Endodermal cell (in vitro differentiated cells): ENCODE results near the gene RNU1-3. TPM values are rescaled to one million over a fixed set of nuclear protein-coding genes. Genes with fewer than 3 reads are reported as not detected.
"Not testable (repeated sequence)": the region's sequence is repeated elsewhere in the genome, so short reads cannot be mapped to it uniquely, and the experiment has no call there.

Experiments used
- DNase-seq: peaks from one replicate; pipeline ENCODE4 v3.0.0-alpha.2; 2017
- H3K27ac ChIP-seq: 2 replicates; pipeline ENCODE4 v1.5.1; 2013; ENCODE audit warnings: mild to moderate bottlenecking, low read depth, low read length, moderate library complexity
- H3K27me3 ChIP-seq: 2 replicates; pipeline ENCODE4 v1.6.1; 2013; ENCODE audit warnings: mild to moderate bottlenecking, low read length, moderate library complexity; ENCODE audit not compliant: insufficient read depth, control insufficient read depth, poor library complexity, severe bottlenecking
- H3K36me3 ChIP-seq: 2 replicates; pipeline ENCODE4 v1.7.0; 2013; ENCODE audit warnings: mild to moderate bottlenecking, low read length, moderate library complexity; ENCODE audit not compliant: control insufficient read depth, insufficient read depth
- H3K4me1 ChIP-seq: one replicate; pipeline ENCODE4 v1.7.0; 2013; ENCODE audit warnings: low read length; ENCODE audit not compliant: control insufficient read depth, insufficient read depth
- H3K4me3 ChIP-seq: 2 replicates; pipeline ENCODE4 v1.5.1; 2013; ENCODE audit warnings: mild to moderate bottlenecking, low read length, moderate library complexity
- H3K9ac ChIP-seq: 2 replicates; pipeline ENCODE4 v1.6.1; 2013; ENCODE audit warnings: mild to moderate bottlenecking, low read length, moderate library complexity; ENCODE audit not compliant: poor library complexity, severe bottlenecking; ENCODE audit errors: extremely low read depth
- H3K9me3 ChIP-seq: 2 replicates; pipeline ENCODE4 v1.6.1; 2013; ENCODE audit warnings: mild to moderate bottlenecking, low read length, moderate library complexity; ENCODE audit not compliant: control insufficient read depth
- H3K27ac Mint-ChIP-seq: 2 replicates; pipeline ENCODE4 v1.8.0; 2020; ENCODE audit warnings: mixed read lengths
- H3K27me3 Mint-ChIP-seq: 2 replicates; pipeline ENCODE4 v1.8.0; 2021; ENCODE audit warnings: mild to moderate bottlenecking, mixed read lengths; ENCODE audit not compliant: insufficient read depth
- H3K36me3 Mint-ChIP-seq: 2 replicates; pipeline ENCODE4 v1.8.0; 2020; ENCODE audit warnings: low read depth, mixed read lengths
- H3K4me1 Mint-ChIP-seq: 2 replicates; pipeline ENCODE4 v1.8.0; 2020; ENCODE audit warnings: mixed read lengths
- H3K4me3 Mint-ChIP-seq: 2 replicates; pipeline ENCODE4 v1.8.0; 2020; ENCODE audit warnings: mild to moderate bottlenecking, moderate library complexity, mixed read lengths
- H3K9me3 Mint-ChIP-seq: 2 replicates; pipeline ENCODE4 v1.8.0; 2020; ENCODE audit warnings: mild to moderate bottlenecking, mixed read lengths
- CTCF ChIP-seq: fragments of 200-600 bp; sonication (generic); conservative IDR thresholded peaks from 2 replicates; pipeline ENCODE4 v1.5.0; 2021; ENCODE audit warnings: antibody characterized with exemption, mild to moderate bottlenecking
- WGBS, 2 experiments: methylation state at CpG; one replicate each; pipeline versions ENCODE4 v1.1.5 to v1.1.7; 2013; ENCODE audit warnings: missing lambda C conversion rate in 2 of 2, mixed read lengths in 1 of 2; ENCODE audit not compliant: insufficient coverage in 1 of 2, insufficient read length in 1 of 2; 5-methylcytosine and 5-hydroxymethylcytosine counted together
- total RNA-seq, 2 donors: library from RNA; stranded (reverse); fragmentation: NEBNext Ultra II Directional in 1 of 2; extraction: Animal tissue kit (Norgen Biotek cat#: 25700) in 1 of 2; gene quantifications; 2 replicates in 1 of 2; 3 replicates in 1 of 2; pipeline ENCODE4 v1.2.1, GENCODE V29; 2021

Gene RNU1-3
- total RNA-seq, 2 donors from 2014 or later = 2,483 to 3,611 TPM

DNA sequence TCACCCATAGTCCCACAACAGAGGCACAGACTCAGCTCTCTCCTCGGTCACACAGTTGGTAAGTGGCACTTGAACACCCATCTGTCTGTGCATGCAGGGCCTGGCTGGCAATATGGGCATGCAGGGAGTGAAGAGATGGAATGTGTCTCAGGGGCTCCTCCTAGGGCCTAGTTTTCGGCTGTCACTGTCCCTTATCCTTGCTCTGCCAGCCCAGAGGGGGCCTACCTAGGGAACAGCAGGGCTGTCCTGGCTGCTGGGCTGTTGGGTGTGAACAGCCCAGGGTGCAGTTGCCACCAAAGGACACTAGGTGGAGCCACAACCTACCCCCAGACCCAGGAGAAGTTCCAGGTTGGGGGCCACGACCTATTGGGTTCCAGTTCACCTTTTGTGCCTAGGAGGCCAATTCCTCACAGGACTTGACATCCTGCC lies 42.9 kb upstream of the RNU1-3 start:
- H3K4me1 ChIP-seq, H3K27me3 ChIP-seq, H3K4me3 ChIP-seq, H3K27me3 Mint-ChIP-seq, H3K4me1 Mint-ChIP-seq, H3K9me3 Mint-ChIP-seq, H3K9ac ChIP-seq, H3K36me3 ChIP-seq, DNase-seq, H3K4me3 Mint-ChIP-seq, H3K36me3 Mint-ChIP-seq, H3K27ac ChIP-seq, H3K27ac Mint-ChIP-seq, H3K9me3 ChIP-seq: not testable (repeated sequence)
- WGBS, 2 experiments = 50% methylated on average over 2 of the region's 3 CpGs; no CpG with 5 or more reads in 1 of the 2 experiments

GRCh38 chr1:16708704-16709103 lies 42.0 kb upstream of the RNU1-3 start:
- H3K9me3 ChIP-seq, H3K27me3 Mint-ChIP-seq, H3K9me3 Mint-ChIP-seq, H3K4me1 ChIP-seq, DNase-seq, H3K4me3 Mint-ChIP-seq, H3K36me3 ChIP-seq, H3K4me3 ChIP-seq, H3K27ac ChIP-seq, H3K4me1 Mint-ChIP-seq, H3K27ac Mint-ChIP-seq, H3K9ac ChIP-seq, H3K36me3 Mint-ChIP-seq, H3K27me3 ChIP-seq: not testable (repeated sequence)
- no CpG with 5 or more reads among the region's 6 CpGs for WGBS, 2 experiments

DNA sequence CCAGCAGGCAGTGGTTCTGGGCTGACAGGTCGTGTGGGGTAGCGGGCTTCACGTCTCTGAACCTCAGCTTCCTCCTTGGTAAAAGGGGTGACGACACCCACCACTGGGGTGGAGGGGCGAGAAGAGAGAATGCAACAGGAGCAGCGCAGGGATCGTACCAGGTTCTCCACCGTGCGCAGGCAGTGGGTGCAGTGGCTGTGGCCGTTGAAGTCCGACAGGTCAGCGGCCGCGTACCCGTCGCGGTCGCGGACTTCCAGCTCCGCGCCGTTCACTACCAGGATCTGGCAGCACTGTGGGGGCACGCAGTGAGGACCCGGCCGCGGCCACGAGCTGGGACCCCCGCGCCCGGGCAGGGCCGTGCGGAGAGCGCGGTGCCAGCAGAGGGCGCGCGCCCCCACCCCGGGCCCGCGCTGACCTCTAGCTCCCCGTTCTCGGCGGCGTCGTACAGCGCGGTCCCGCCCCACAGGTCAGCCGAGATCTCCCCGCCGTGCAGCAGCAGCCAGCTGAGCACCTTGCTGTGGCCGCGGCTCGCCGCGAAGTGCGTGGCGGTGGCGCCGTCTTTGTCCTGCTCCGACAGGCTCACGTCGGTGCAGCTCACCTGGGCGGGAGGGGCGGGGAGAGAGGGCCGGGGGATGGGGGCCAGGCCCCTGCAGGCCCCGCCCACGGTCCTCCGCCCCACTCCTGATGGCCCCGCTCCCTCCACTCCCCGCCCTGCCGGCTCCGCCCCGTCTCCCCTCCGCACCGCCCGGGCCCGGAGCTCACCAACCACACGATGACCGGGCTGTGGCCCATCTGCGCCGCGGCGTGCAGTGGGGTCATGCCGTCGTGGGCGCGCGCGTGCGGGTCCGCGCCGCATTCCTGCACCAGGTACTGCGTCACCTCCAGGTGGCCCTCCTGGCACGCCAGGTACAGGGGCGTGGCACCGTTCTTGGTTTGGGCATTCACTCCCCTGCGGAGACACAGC lies 40.7 kb upstream of the RNU1-3 start:
- H3K27me3 Mint-ChIP-seq, H3K9me3 Mint-ChIP-seq, H3K4me1 ChIP-seq, H3K27ac Mint-ChIP-seq, H3K36me3 ChIP-seq, H3K4me1 Mint-ChIP-seq, H3K36me3 Mint-ChIP-seq, H3K27ac ChIP-seq, H3K27me3 ChIP-seq, H3K4me3 ChIP-seq, H3K9ac ChIP-seq, H3K9me3 ChIP-seq, DNase-seq: not testable (repeated sequence)
- TF ChIP-seq CTCF = peak; percentile 16
- peak overlapping the region; percentile 30 for H3K4me3 Mint-ChIP-seq
- 14% methylated on average over 70 of the region's 99 CpGs; no CpG with 5 or more reads in 1 of the 2 experiments for WGBS, 2 experiments

DNA sequence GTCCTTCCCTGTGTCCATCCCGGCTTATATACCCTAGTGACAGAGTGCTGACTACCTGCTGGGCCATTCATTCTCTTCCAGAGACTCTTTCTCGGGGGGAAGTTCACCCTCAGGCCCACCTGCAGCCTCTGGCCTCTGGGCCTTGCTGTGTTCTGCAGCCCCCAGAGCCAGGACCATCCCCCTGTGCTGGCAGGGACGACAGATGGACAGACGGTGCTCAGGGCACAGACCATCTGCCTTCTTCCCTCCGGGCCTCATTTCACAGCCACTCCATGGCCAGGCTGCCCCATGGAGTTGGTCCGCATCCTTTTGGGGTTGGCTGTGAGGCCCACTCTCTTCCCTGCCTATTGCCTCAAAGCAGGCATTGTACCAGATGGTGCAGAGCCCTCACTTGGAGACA lies 39.6 kb upstream of the RNU1-3 start:
- not testable (repeated sequence) for H3K9me3 ChIP-seq, H3K4me3 Mint-ChIP-seq, H3K27me3 ChIP-seq, DNase-seq, H3K27ac ChIP-seq, H3K4me1 ChIP-seq, H3K27me3 Mint-ChIP-seq, H3K4me3 ChIP-seq, H3K27ac Mint-ChIP-seq, H3K9me3 Mint-ChIP-seq, H3K36me3 ChIP-seq, H3K36me3 Mint-ChIP-seq, H3K9ac ChIP-seq, H3K4me1 Mint-ChIP-seq
- WGBS, 2 experiments = 75 to 84% methylated on average over 4 to 6 of the region's 6 CpGs

DNA sequence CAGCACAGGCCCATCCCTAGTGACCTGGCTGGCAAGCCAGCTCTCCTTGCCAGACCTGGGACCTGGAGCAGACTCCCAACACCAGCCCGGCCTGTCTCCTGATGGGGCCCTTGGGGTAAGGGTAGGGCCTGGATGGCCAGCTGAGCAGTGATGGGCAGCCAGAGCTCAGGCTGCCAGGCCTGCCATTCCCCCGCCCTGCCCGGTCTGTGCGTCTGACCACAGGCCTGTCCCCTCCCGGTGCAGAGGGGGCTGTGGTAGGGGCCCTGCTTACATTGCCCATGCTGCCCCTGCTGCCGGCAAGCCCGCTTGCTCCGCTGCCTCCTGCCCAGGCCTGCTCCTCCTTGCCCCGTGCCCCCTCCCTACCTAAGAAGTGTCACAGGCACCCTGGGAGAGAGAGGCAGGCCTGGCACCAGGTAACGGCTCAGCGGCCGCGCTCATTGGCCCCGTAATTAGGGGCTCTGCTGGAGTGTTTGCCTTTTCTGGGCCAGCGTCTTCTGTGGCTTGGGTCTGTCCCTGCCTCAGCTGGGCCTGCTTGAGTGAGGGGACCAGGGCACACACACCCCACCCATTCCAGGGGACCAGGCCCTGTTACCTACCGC lies 37.9 kb upstream of the RNU1-3 start:
- not testable (repeated sequence) for H3K27me3 ChIP-seq, H3K4me1 ChIP-seq, H3K4me1 Mint-ChIP-seq, H3K27ac ChIP-seq, H3K36me3 Mint-ChIP-seq, H3K4me3 ChIP-seq, H3K36me3 ChIP-seq, H3K4me3 Mint-ChIP-seq, H3K9me3 Mint-ChIP-seq, H3K9me3 ChIP-seq, H3K27ac Mint-ChIP-seq, H3K9ac ChIP-seq, H3K27me3 Mint-ChIP-seq, DNase-seq
- 97% methylated on average over 7 of the region's 16 CpGs; no CpG with 5 or more reads in 1 of the 2 experiments for WGBS, 2 experiments

- H3K9me3 ChIP-seq, H3K4me3 Mint-ChIP-seq, H3K27ac ChIP-seq, H3K27me3 ChIP-seq, H3K27me3 Mint-ChIP-seq, H3K4me1 ChIP-seq, H3K36me3 Mint-ChIP-seq, DNase-seq, H3K27ac Mint-ChIP-seq, H3K36me3 ChIP-seq, H3K4me1 Mint-ChIP-seq, H3K4me3 ChIP-seq, H3K9ac ChIP-seq, H3K9me3 Mint-ChIP-seq: not testable (repeated sequence)
- 92 to 100% methylated on average over 1 to 5 of the region's 13 CpGs for WGBS, 2 experiments
These were observed 37.3 kb upstream of the RNU1-3 start for GRCh38 chr1:16704076-16704475.
